H1 (cell line): ENCODE data around the gene TRIP11. TPM values are rescaled to one million over a fixed set of nuclear protein-coding genes. Genes with fewer than 3 reads are reported as not detected.

Experiments used
- BCL11A ChIP-seq, 2 experiments: IDR thresholded peaks; one replicate each; pipeline ENCODE4 v1.6.1; 2011; ENCODE audit warnings: low read depth in 2 of 2, low read length in 2 of 2, mild to moderate bottlenecking in 2 of 2
- CBX8 ChIP-seq: fragments of 300-800, 300-1000 bp; sonication (generic); IDR thresholded peaks from 2 replicates; pipeline ENCODE4 v1.7.1; 2016; ENCODE audit warnings: low read depth, low read length, borderline replicate concordance
- CREB1 ChIP-seq: IDR thresholded peaks from 2 replicates; pipeline ENCODE4 v1.6.1; 2012; ENCODE audit warnings: inconsistent platforms
- CTCF ChIP-seq, 3 experiments: IDR thresholded peaks; 1 replicate in 2 of 3; 2 replicates in 1 of 3; pipeline versions ENCODE4 v1.5.1 to v1.6.1; 2011; ENCODE audit warnings: low read length in 3 of 3, mild to moderate bottlenecking in 3 of 3, inconsistent platforms in 2 of 3, low read depth in 1 of 3, moderate library complexity in 1 of 3; ENCODE audit not compliant: insufficient read depth in 1 of 3; ENCODE audit errors: control extremely low read depth in 1 of 3
- EP300 ChIP-seq, 2 experiments: IDR thresholded peaks; 1 replicate in 1 of 2; 2 replicates in 1 of 2; pipeline ENCODE4 v1.6.1; 2011 to 2012; ENCODE audit warnings: low read depth in 2 of 2, low read length in 2 of 2, mild to moderate bottlenecking in 2 of 2, borderline replicate concordance in 1 of 2, inconsistent platforms in 1 of 2, moderate library complexity in 1 of 2
- FOSL1 ChIP-seq: IDR thresholded peaks from 2 replicates; pipeline ENCODE4 v1.6.1; 2011; ENCODE audit warnings: mild to moderate bottlenecking, low read depth, low read length, moderate library complexity; ENCODE audit not compliant: insufficient read depth
- HDAC2 ChIP-seq, 2 experiments: fragments of 300-600 bp in 1 of 2; sonication (generic) in 1 of 2; IDR thresholded peaks; 2 replicates each; pipeline ENCODE4 v1.6.1; 2011 to 2012; ENCODE audit warnings: low read depth in 2 of 2, low read length in 2 of 2, mild to moderate bottlenecking in 2 of 2, moderate library complexity in 2 of 2, borderline replicate concordance in 1 of 2, inconsistent platforms in 1 of 2
- NRF1 ChIP-seq: IDR thresholded peaks from 2 replicates; pipeline ENCODE4 v1.6.1; 2011; ENCODE audit warnings: mild to moderate bottlenecking, low read depth, low read length, improper control_type of control experiment
- PHF8 ChIP-seq: fragments of 200-600 bp; sonication (generic); conservative IDR thresholded peaks from 2 replicates; pipeline ENCODE4 v1.7.1; 2012; ENCODE audit warnings: low read depth, mild to moderate bottlenecking, inconsistent platforms, low read length, moderate library complexity
- RAD21 ChIP-seq, 2 experiments: IDR thresholded peaks in 1 of 2; conservative IDR thresholded peaks in 1 of 2; 2 replicates each; pipeline ENCODE4 v1.6.1; 2011; ENCODE audit warnings: low read depth in 2 of 2, low read length in 2 of 2, improper control_type of control experiment in 1 of 2, inconsistent platforms in 1 of 2, mild to moderate bottlenecking in 1 of 2, moderate library complexity in 1 of 2
- RBBP5 ChIP-seq: IDR thresholded peaks from 2 replicates; pipeline ENCODE4 v1.7.1; 2012; ENCODE audit warnings: low read depth, mild to moderate bottlenecking, inconsistent platforms, low read length, moderate library complexity, borderline replicate concordance
- RFX5 ChIP-seq: IDR thresholded peaks from 2 replicates; pipeline ENCODE4 v1.6.1; 2011; ENCODE audit warnings: low read depth, low read length, improper control_type of control experiment, borderline replicate concordance
- RXRA ChIP-seq: IDR thresholded peaks from 2 replicates; pipeline ENCODE4 v1.6.1; 2011; ENCODE audit warnings: low read depth, mild to moderate bottlenecking, low read length, moderate library complexity; ENCODE audit not compliant: insufficient read depth
- SAP30 ChIP-seq: fragments of 300-600 bp; sonication (generic); IDR thresholded peaks from 2 replicates; pipeline ENCODE4 v1.7.1; 2012; ENCODE audit warnings: low read length, moderate library complexity, mild to moderate bottlenecking, inconsistent platforms; ENCODE audit not compliant: insufficient read depth, insufficient replicate concordance
- SIRT6 ChIP-seq: IDR thresholded peaks from one replicate; pipeline ENCODE4 v1.7.1; 2012; ENCODE audit warnings: low read length, inconsistent platforms
- SRF ChIP-seq: IDR thresholded peaks from 2 replicates; pipeline ENCODE4 v1.6.1; 2011; ENCODE audit warnings: mild to moderate bottlenecking, low read depth, low read length, moderate library complexity
- SUZ12 ChIP-seq: fragments of 200-600 bp; sonication (generic); IDR thresholded peaks from 2 replicates; pipeline ENCODE4 v1.6.1; 2012; ENCODE audit warnings: mild to moderate bottlenecking, inconsistent platforms, low read length, moderate library complexity, mixed read lengths
- TAF1 ChIP-seq: IDR thresholded peaks from 2 replicates; pipeline ENCODE4 v1.6.1; 2011; ENCODE audit warnings: mild to moderate bottlenecking, low read depth, low read length
- TAF7 ChIP-seq: optimal IDR thresholded peaks from 2 replicates; pipeline ENCODE3; 2011; ENCODE audit warnings: low read depth, mild to moderate bottlenecking, inconsistent platforms, low read length, moderate library complexity, borderline replicate concordance
- YY1 ChIP-seq: IDR thresholded peaks from 2 replicates; pipeline ENCODE4 v1.6.1; 2011; ENCODE audit warnings: low read depth, mild to moderate bottlenecking, low read length
- ZNF274 ChIP-seq: IDR thresholded peaks from 2 replicates; pipeline ENCODE4 v1.7.0; 2012; ENCODE audit warnings: low read length, borderline replicate concordance; ENCODE audit errors: extremely low read depth
- polyA plus RNA-seq, 7 experiments: library from polyadenylated mRNA; depleted of rRNA in 3 of 7; stranded (reverse) in 5 of 7; unstranded in 2 of 7; fragments of >200 nt in 5 of 7; fragments of 200-250 nt in 2 of 7; gene quantifications; 1 replicate in 5 of 7; 2 replicates in 1 of 7; 4 replicates in 1 of 7; pipeline versions ENCODE4 v1.2.1 to v1.2.3, GENCODE V29; 2011 to 2013; ENCODE audit warnings: missing spikeins in 2 of 7, mixed read lengths in 2 of 7
- total RNA-seq: library from RNA; stranded (reverse); fragmentation: NEBNext Ultra II Directional; extraction: Animal tissue kit (Norgen Biotek cat#: 25700); gene quantifications from 2 replicates; pipeline ENCODE4 v1.2.1, GENCODE V29; 2021

The TRIP11 gene
- total and polyA plus RNA-seq, 2 of the 8 experiments (the other 6 are each of a cell fraction or from before 2014, with no cell fraction given) = 3.3 to 30.4 TPM

- TF ChIP-seq RBBP5 (peak; percentile 73), EP300 (IDR thresholded peaks at IDR 0.05; ENCODE audit: borderline replicate concordance in 1 of 2, low read depth in 2 of 2, low read length in 2 of 2) (no peak), SIRT6 (no peak), RFX5 (no peak), ZNF274 (no peak), FOSL1 (no peak), CBX8 (no peak), BCL11A (IDR thresholded peaks at IDR 0.05; ENCODE audit: low read depth in 2 of 2, low read length in 2 of 2) (no peak), SRF (0 out of 2 replicates have a peak, but pooled peaks have one; percentile 10), RAD21 (IDR thresholded peaks at IDR 0.05 in 1 of 2, conservative IDR thresholded peaks at IDR 0.05 in 1 of 2; ENCODE audit: low read depth in 2 of 2, low read length in 2 of 2) (0 out of 4 replicates have a peak, but pooled peaks of 1 of the 2 experiments have one; percentile 1), PHF8 (peak; percentile 88), CREB1 (peak; percentile 93), SAP30 (no peak), NRF1 (no peak), CTCF (IDR thresholded peaks at IDR 0.05; ENCODE audit: control extremely low read depth in 1 of 3, insufficient read depth in 1 of 3, low read depth in 1 of 3, low read length in 3 of 3) (no peak), SUZ12 (no peak), RXRA (no peak), YY1 (peak; percentile 97), HDAC2 (IDR thresholded peaks at IDR 0.05; ENCODE audit: borderline replicate concordance in 1 of 2, low read depth in 2 of 2, low read length in 2 of 2) (no peak; a peak in 1 of 4 replicates), TAF7 (peak; percentile 77), TAF1 (peak; percentile 96)
These were observed at the start of gene TRIP11 (continued) for GRCh38 chr14:92039719-92040430.
